CD4-positive, alpha-beta T cell (primary cell): ENCODE measurements around the gene UBD. TPM values are rescaled to one million over a fixed set of nuclear protein-coding genes. Genes with fewer than 3 reads are reported as not detected.

Experiments
- ATAC-seq: fragments of 200-7000 bp; cut with Tn5 transposase; one replicate; pipeline ENCODE4 v1.10.0; 2022; ENCODE audit warnings: mild to moderate bottlenecking; ENCODE audit not compliant: poor library complexity
- CTCF ChIA-PET: fragments of 350-600 bp; sonication (Branson Sonifier 250); formaldehyde crosslinking; loops from one replicate; lab custom pipeline; 2021; ENCODE audit warnings: antibody characterized with exemption, inconsistent platforms; lab: Charles Lee
- POLR2A ChIA-PET: fragments of 350-600 bp; sonication (Branson Sonifier 250); formaldehyde crosslinking; loops from one replicate; lab custom pipeline; 2021; ENCODE audit warnings: antibody characterized with exemption, inconsistent platforms; lab: Charles Lee
- DNase-seq, 14 experiments: peaks; one replicate each; pipeline ENCODE4 v3.0.0-alpha.2; 2013 to 2020; ENCODE audit warnings: mixed read lengths in 2 of 14
- H3K27ac ChIP-seq, 2 donors: one replicate each; pipeline versions ENCODE4 v1.5.1 to v1.7.0; 2013; ENCODE audit warnings: low read length in 2 of 2, low read depth in 1 of 2, mild to moderate bottlenecking in 1 of 2
- H3K27me3 ChIP-seq, 2 experiments: 1 replicate in 1 of 2; 2 replicates in 1 of 2; pipeline versions ENCODE4 v1.6.1 to v1.7.0; 2013; ENCODE audit warnings: low read length in 2 of 2, control low read depth in 1 of 2, mild to moderate bottlenecking in 1 of 2, moderate library complexity in 1 of 2; ENCODE audit not compliant: insufficient read depth in 2 of 2, control insufficient read depth in 1 of 2
- H3K36me3 ChIP-seq: one replicate; pipeline ENCODE4 v1.6.1; 2013; ENCODE audit warnings: low read length, control low read depth; ENCODE audit not compliant: insufficient read depth
- H3K4me1 ChIP-seq: one replicate; pipeline ENCODE4 v1.6.1; 2013; ENCODE audit warnings: low read length, control low read depth; ENCODE audit not compliant: insufficient read depth
- H3K4me3 ChIP-seq: one replicate; pipeline ENCODE4 v1.5.1; 2013; ENCODE audit warnings: mild to moderate bottlenecking, low read length, moderate library complexity
- H3K9me3 ChIP-seq, 2 experiments: 1 replicate in 1 of 2; 2 replicates in 1 of 2; pipeline versions ENCODE4 v1.6.1 to v1.7.0; 2013; ENCODE audit warnings: low read length in 2 of 2, mild to moderate bottlenecking in 2 of 2, control low read depth in 1 of 2, moderate library complexity in 1 of 2; ENCODE audit not compliant: control insufficient read depth in 1 of 2, insufficient read depth in 1 of 2
- H3K27ac Mint-ChIP-seq: one replicate; pipeline ENCODE4 v1.8.0; 2020; ENCODE audit warnings: mixed read lengths
- H3K27me3 Mint-ChIP-seq: one replicate; pipeline ENCODE4 v1.8.0; 2021; ENCODE audit warnings: mixed read lengths
- H3K36me3 Mint-ChIP-seq: one replicate; pipeline ENCODE4 v1.8.0; 2021; ENCODE audit warnings: low read depth, mixed read lengths
- H3K4me1 Mint-ChIP-seq: one replicate; pipeline ENCODE4 v1.8.0; 2021; ENCODE audit warnings: low read depth, mixed read lengths
- H3K4me3 Mint-ChIP-seq: one replicate; pipeline ENCODE4 v1.8.0; 2020; ENCODE audit warnings: mild to moderate bottlenecking, mixed read lengths
- H3K9me3 Mint-ChIP-seq: one replicate; pipeline ENCODE4 v1.8.0; 2020; ENCODE audit warnings: mixed read lengths
- intact Hi-C, 2 experiments: fragments of 100-400 bp; cut with DNase I in 1 of 2; cut with micrococcal nuclease in 1 of 2; formaldehyde crosslinking; loops; one replicate each; pipeline versions ENCODE4 v1.15.1 to v1.9.0; 2023 to 2025; cut with DNase I, micrococcal nuclease
- total RNA-seq, 174 experiments: library from RNA in 2 of 174; stranded (reverse) in 2 of 174; gene quantifications; one replicate each; pipeline ENCODE4 v1.2.3 and lab custom pipeline; 2021 to 2026
- TF ChIP-seq, protein P1 (sequence below): fragments of 200-600 bp; IDR thresholded peaks from one replicate; pipeline ENCODE4 v1.8.0; 2022; ENCODE audit warnings: antibody characterized with exemption, mild to moderate bottlenecking

The UBD gene
- total RNA-seq, 2 experiments from 2014 or later: not detected

DNA sequence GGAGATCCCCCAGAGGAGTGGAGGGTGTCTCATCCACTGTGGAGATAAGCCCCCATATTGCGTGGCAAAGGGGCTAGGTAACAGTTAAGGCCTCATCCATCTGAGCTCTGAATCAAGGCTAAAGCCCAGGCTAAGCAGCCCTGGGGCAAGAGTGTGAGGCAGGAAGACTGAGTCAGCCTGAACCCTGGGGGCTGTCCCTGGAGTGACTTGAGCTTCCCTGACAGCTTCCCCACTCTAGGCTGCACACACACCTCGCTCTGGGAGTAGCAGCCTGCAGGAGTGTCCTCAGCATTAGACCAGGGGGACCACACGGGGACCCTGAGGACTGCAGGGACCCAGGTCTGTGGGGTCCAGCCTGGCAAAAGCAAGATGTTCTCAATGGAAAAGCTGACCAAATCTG, 27.9 kb downstream of the UBD start:
- CTCF ChIA-PET: no interaction called here

DNA sequence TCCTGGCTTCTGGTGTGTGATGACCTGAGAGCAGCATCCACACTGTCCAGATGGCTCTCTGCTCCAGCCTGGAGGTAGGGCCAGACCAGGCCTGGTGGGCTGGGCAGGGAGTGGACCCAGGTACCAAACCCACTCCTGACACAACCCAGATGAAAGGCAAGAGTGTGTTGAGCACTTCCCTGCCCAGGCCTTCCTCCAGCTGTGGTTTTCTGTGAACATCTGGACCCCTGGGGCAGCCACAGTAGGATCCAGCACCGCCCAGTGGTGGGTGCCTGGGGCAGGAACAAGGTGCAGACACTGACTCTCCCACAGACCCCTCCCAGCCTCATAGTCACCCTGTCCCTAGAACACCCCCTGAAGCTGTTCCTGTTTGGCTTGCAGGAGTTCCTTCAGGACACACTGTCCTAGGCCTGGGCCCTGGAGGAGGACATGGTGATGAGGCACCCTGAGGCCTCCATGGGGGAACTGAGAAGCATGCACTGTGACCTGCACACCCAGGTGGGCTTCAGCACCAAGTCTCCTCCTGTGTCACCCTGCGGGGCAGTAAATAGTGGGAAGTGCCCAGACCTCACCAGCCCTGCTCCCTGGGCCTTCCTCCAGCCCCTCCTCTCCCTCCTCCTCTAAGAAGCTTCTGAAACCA, 28.7 kb downstream of the UBD start:
- POLR2A ChIA-PET: no interaction called here
- Histone ChIP-seq H3K27ac (no peak overlapping the region), H3K36me3 (no peaks in the 10 kb centered on the region), H3K27me3 (peaks cover 0 to 5% of the 10 kb centered on the region in 2 experiments), H3K4me1 (no peaks in the 10 kb centered on the region), H3K4me3 (no peak overlapping the region), H3K9me3 (no peaks in the 10 kb centered on the region)
- Mint-ChIP-seq H3K9me3 (no peaks in the 10 kb centered on the region), H3K4me3 (no peak overlapping the region), H3K27ac (no peak overlapping the region), H3K36me3 (no peaks in the 10 kb centered on the region), H3K4me1 (no peaks in the 10 kb centered on the region), H3K27me3 (peaks cover 23% of the 10 kb centered on the region)
- ATAC-seq: no peak
- TF ChIP-seq, protein P1, sequence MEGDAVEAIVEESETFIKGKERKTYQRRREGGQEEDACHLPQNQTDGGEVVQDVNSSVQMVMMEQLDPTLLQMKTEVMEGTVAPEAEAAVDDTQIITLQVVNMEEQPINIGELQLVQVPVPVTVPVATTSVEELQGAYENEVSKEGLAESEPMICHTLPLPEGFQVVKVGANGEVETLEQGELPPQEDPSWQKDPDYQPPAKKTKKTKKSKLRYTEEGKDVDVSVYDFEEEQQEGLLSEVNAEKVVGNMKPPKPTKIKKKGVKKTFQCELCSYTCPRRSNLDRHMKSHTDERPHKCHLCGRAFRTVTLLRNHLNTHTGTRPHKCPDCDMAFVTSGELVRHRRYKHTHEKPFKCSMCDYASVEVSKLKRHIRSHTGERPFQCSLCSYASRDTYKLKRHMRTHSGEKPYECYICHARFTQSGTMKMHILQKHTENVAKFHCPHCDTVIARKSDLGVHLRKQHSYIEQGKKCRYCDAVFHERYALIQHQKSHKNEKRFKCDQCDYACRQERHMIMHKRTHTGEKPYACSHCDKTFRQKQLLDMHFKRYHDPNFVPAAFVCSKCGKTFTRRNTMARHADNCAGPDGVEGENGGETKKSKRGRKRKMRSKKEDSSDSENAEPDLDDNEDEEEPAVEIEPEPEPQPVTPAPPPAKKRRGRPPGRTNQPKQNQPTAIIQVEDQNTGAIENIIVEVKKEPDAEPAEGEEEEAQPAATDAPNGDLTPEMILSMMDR: no peak
- DNase-seq: no peak
- intact Hi-C loops: no loop called here
- CTCF ChIA-PET: no interaction called here

More for the DNA sequence above, 27.9 kb downstream of the UBD start:
- Histone ChIP-seq H3K27me3 (peaks cover 0 to 2% of the 10 kb centered on the region in 2 experiments), H3K9me3 (no peaks in the 10 kb centered on the region), H3K4me1 (no peaks in the 10 kb centered on the region), H3K4me3 (no peak overlapping the region), H3K27ac (no peak overlapping the region), H3K36me3 (no peaks in the 10 kb centered on the region)
- Mint-ChIP-seq H3K9me3 (no peaks in the 10 kb centered on the region), H3K27ac (no peak overlapping the region), H3K4me3 (no peak overlapping the region), H3K36me3 (no peaks in the 10 kb centered on the region), H3K27me3 (peaks cover 16% of the 10 kb centered on the region), H3K4me1 (no peaks in the 10 kb centered on the region)
- ATAC-seq (no peak), DNase-seq (no peak)
- POLR2A ChIA-PET: no interaction called here
- intact Hi-C loops: no loop called here
- TF ChIP-seq, protein P1: no peak

DNA sequence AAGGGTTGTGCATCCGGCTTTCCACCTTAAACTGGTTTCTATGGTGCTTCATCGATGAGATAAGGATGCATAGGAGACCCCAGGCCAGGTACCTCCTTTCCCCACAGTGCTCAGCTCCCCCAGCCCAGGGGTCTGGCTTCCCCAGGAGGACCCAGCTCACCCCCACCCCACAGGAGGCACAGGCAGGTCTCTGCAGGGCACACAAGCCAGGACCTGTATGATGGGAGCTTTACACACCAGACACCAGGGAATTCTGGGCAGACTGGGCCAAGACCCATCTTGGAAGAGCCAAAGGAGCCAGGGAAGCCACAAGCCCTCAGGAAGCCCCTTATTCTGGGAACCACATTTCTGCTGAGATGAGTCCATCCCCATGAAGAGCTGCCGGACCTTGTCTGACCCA, 29.6 kb downstream of the UBD start:
- ChIA-PET CTCF (no interaction called here), POLR2A (no interaction called here)
- no peaks in the 10 kb centered on the region for H3K36me3 Mint-ChIP-seq
- no peaks in the 10 kb centered on the region for H3K4me1 Mint-ChIP-seq
- peaks cover 30% of the 10 kb centered on the region for H3K27me3 Mint-ChIP-seq
- no peak overlapping the region for H3K4me3 ChIP-seq
- DNase-seq (no peak), ATAC-seq (no peak)
- H3K27me3 ChIP-seq: peaks cover 0 to 9% of the 10 kb centered on the region in 2 experiments
- TF ChIP-seq, protein P1: no peak
- H3K4me1 ChIP-seq: no peaks in the 10 kb centered on the region
- intact Hi-C loops: no loop called here
- no peaks in the 10 kb centered on the region for H3K9me3 Mint-ChIP-seq
- no peak overlapping the region for H3K4me3 Mint-ChIP-seq
- no peaks in the 10 kb centered on the region for H3K36me3 ChIP-seq
- no peak overlapping the region for H3K27ac ChIP-seq
- no peak overlapping the region for H3K27ac Mint-ChIP-seq
- no peaks in the 10 kb centered on the region for H3K9me3 ChIP-seq
